Measurements from ENCODE around the gene RHBDL1.

The RHBDL1 gene

GRCh38 chr16:722835-723633 is 47.6 kb downstream of the RHBDL1 start:
- no peak for DNase-seq

- DNase-seq = no peak
These were observed 48.2 kb downstream of the RHBDL1 start for GRCh38 chr16:723695-724094.

- no peak for DNase-seq
These were observed 48.9 kb downstream of the RHBDL1 start for GRCh38 chr16:724188-725040.

GRCh38 chr16:725041-725376 is 49.5 kb downstream of the RHBDL1 start:
- no peak for DNase-seq

GRCh38 chr16:725463-726187 is 50.2 kb downstream of the RHBDL1 start:
- DNase-seq = no peak

GRCh38 chr16:726188-726437 is 50.6 kb downstream of the RHBDL1 start:
- DNase-seq = no peak

GRCh38 chr16:726438-727290 is 51.2 kb downstream of the RHBDL1 start, which contains the start of the genes CCDC78 and HAGHL:
TSS of gene CCDC78 (minus strand) at chr16:726443. CDS start at chr16:726367, 76 bp downstream.
TSS of gene HAGHL (plus strand) at chr16:727106. CDS start at chr16:727510, 404 bp downstream.
- no peak for DNase-seq

- no peak for DNase-seq
These were observed 52.0 kb downstream of the RHBDL1 start for GRCh38 chr16:727291-727977.

Measured in NCI-H2081 treated with DMSO at 0.1 percent for 48 hours (cell line).